Gastroesophageal sphincter (tissue), 4 donors: Measurements from ENCODE around the gene MET. TPM values are rescaled to one million over a fixed set of nuclear protein-coding genes. Genes with fewer than 3 reads are reported as not detected.
"Not testable (repeated sequence)": the region's sequence is repeated elsewhere in the genome, so short reads cannot be mapped to it uniquely, and the experiment has no call there.

Experiments
- ATAC-seq: fragments of 150-250 bp; one replicate; pipeline ENCODE4 v1.9.1; 2016; ENCODE audit warnings: mild to moderate bottlenecking, moderate library complexity
- H3K27ac ChIP-seq, 4 donors: fragments of 200-600 bp; sonication (generic) in 3 of 4; 1 replicate in 3 of 4; 2 replicates in 1 of 4; pipeline ENCODE4 v1.5.1; 2016 to 2019
- H3K27me3 ChIP-seq: fragments of 200-600 bp; sonication (generic); one replicate; pipeline ENCODE4 v1.5.1; 2019
- H3K36me3 ChIP-seq, 2 donors: fragments of 200-600 bp; sonication (generic); one replicate each; pipeline ENCODE4 v1.5.1; 2019; ENCODE audit warnings: control low read depth in 1 of 2
- H3K4me1 ChIP-seq, 3 donors: fragments of 200-600 bp; sonication (generic); 1 replicate in 2 of 3; 2 replicates in 1 of 3; pipeline ENCODE4 v1.5.1; 2016 to 2019; ENCODE audit warnings: control low read depth in 2 of 3
- H3K4me3 ChIP-seq, 2 donors: fragments of 200-600 bp; sonication (generic); one replicate each; pipeline ENCODE4 v1.5.1; 2019; ENCODE audit warnings: mild to moderate bottlenecking in 1 of 2, moderate library complexity in 1 of 2
- H3K9me3 ChIP-seq, 3 donors: fragments of 200-600 bp; sonication (generic); one replicate each; pipeline ENCODE4 v1.5.1; 2017 to 2019; ENCODE audit warnings: control low read depth in 2 of 3
- EP300 ChIP-seq: sonication (generic); formaldehyde crosslinking; IDR thresholded peaks from one replicate; pipeline ENCODE4 v1.6.1; 2017; ENCODE audit warnings: antibody characterized with exemption, mild to moderate bottlenecking
- POLR2A ChIP-seq, 2 donors: fragments of 450-650 bp; IDR thresholded peaks; one replicate each; pipeline ENCODE4 v1.6.1; 2017; ENCODE audit warnings: antibody characterized with exemption in 2 of 2, mild to moderate bottlenecking in 2 of 2, moderate library complexity in 1 of 2
- POLR2AphosphoS5 ChIP-seq: sonication (generic); formaldehyde crosslinking; IDR thresholded peaks from one replicate; pipeline ENCODE4 v1.6.1; 2017; ENCODE audit warnings: antibody characterized with exemption
- WGBS, 2 donors: methylation state at CpG; one replicate each; pipeline ENCODE4 v1.1.5; 2018; ENCODE audit warnings: low coverage in 1 of 2; 5-methylcytosine and 5-hydroxymethylcytosine counted together
- total RNA-seq, 4 donors: library from RNA; depleted of rRNA; stranded (reverse); fragments of >200 nt; gene quantifications; one replicate each; pipeline ENCODE4 v1.1.0, GENCODE V29; 2016
- TF ChIP-seq, protein P1 (sequence below), 4 experiments: fragments of 200-600 bp in 2 of 4; fragments of 450-650 bp in 2 of 4; sonication (generic) in 1 of 4; IDR thresholded peaks; one replicate each; pipeline ENCODE4 v1.5.1; 2017 to 2019; ENCODE audit warnings: antibody characterized with exemption in 4 of 4, mild to moderate bottlenecking in 2 of 4, moderate library complexity in 2 of 4

The MET gene
- total RNA-seq, 4 donors from 2014 or later = 5.8 to 27.2 (median 21.3) TPM

DNA sequence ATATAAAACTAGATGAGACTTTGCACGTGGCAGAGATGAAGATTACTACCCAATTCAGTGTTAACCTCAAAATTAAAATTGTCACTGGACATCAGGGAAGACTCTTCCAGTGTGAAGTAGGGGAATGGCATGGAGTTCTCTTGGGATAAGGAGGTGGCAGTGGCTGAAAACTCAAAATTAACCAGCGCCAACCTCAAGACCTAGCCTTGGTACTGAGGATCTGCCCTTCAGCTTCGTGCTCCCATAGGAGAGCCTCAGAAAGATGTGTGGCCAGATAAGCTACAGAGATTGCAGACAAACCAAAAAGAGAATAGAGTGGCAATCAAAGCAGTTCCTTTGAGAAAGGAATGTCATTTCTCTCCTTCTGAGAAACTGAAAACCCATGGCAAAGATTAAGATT is 143.0 kb downstream of the MET start:
- H3K4me3 ChIP-seq = no peak overlapping the region
- no peaks in the 10 kb centered on the region for H3K27me3 ChIP-seq
- TF ChIP-seq, protein P1, sequence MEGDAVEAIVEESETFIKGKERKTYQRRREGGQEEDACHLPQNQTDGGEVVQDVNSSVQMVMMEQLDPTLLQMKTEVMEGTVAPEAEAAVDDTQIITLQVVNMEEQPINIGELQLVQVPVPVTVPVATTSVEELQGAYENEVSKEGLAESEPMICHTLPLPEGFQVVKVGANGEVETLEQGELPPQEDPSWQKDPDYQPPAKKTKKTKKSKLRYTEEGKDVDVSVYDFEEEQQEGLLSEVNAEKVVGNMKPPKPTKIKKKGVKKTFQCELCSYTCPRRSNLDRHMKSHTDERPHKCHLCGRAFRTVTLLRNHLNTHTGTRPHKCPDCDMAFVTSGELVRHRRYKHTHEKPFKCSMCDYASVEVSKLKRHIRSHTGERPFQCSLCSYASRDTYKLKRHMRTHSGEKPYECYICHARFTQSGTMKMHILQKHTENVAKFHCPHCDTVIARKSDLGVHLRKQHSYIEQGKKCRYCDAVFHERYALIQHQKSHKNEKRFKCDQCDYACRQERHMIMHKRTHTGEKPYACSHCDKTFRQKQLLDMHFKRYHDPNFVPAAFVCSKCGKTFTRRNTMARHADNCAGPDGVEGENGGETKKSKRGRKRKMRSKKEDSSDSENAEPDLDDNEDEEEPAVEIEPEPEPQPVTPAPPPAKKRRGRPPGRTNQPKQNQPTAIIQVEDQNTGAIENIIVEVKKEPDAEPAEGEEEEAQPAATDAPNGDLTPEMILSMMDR (IDR thresholded peaks at IDR 0.05) = no peak
- no peak for TF ChIP-seq POLR2AphosphoS5
- no peak for TF ChIP-seq EP300
- no peak for TF ChIP-seq POLR2A (IDR thresholded peaks at IDR 0.05)
- H3K36me3 ChIP-seq = no peaks in the 10 kb centered on the region
- no peak overlapping the region for H3K27ac ChIP-seq
- ATAC-seq = no peak
- no peaks in the 10 kb centered on the region for H3K9me3 ChIP-seq
- WGBS, 2 donors = 73 to 82% methylated on average over 3 of the region's 3 CpGs
- H3K4me1 ChIP-seq = no peaks in the 10 kb centered on the region

DNA sequence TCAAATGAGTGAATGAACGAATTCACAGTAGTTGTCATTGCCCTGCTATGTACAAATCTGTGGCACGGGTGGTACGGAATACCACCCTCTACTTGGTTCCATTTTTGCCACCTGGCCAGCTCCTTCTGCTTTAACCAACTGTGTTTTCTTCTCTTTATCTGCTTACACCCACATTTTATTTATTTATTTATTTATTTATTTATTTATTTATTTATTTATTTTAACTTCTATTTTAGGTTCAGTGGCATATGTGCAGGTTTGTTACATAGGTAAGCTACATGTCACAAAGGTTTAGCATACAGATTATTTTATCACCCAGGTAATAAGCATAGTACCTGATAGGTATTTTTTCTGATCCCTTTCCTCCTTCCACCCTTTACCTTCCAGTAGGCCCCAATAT is 148.2 kb downstream of the MET start:
- Histone ChIP-seq H3K4me1 (no peaks in the 10 kb centered on the region), H3K36me3 (no peaks in the 10 kb centered on the region), H3K27me3 (no peaks in the 10 kb centered on the region), H3K27ac (no peak overlapping the region), H3K4me3 (no peak overlapping the region), H3K9me3 (no peaks in the 10 kb centered on the region)
- no peak for TF ChIP-seq EP300
- TF ChIP-seq, protein P1 (IDR thresholded peaks at IDR 0.05) = no peak
- no peak for TF ChIP-seq POLR2A (IDR thresholded peaks at IDR 0.05)
- TF ChIP-seq POLR2AphosphoS5 = no peak
- ATAC-seq = no peak
- 88 to 95% methylated on average over 1 to 3 of the region's 3 CpGs for WGBS, 2 donors

DNA sequence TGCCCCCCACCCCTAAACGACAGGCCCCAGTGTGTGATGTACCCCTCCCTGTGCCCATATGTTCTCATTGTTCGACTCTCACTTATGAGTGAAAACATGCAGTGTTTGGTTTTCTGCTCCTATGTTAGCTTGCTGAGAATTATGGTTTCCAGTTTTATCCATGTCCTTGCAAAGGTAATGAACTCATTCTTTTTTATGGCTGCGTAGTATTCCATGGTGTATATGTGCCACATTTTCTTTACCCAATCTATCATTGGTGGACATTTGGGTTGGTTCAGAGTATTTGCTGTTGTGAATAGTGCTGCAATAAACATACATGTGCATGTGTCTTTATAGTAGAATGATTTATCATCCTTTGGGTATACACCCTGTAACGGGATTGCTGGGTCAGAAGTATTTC is 149.7 kb downstream of the MET start:
- H3K27me3 ChIP-seq, H3K9me3 ChIP-seq, H3K4me3 ChIP-seq, H3K4me1 ChIP-seq, H3K27ac ChIP-seq, H3K36me3 ChIP-seq, ATAC-seq: not testable (repeated sequence)
- WGBS, 2 donors = 91 to 100% methylated on average over 3 to 4 of the region's 4 CpGs

DNA sequence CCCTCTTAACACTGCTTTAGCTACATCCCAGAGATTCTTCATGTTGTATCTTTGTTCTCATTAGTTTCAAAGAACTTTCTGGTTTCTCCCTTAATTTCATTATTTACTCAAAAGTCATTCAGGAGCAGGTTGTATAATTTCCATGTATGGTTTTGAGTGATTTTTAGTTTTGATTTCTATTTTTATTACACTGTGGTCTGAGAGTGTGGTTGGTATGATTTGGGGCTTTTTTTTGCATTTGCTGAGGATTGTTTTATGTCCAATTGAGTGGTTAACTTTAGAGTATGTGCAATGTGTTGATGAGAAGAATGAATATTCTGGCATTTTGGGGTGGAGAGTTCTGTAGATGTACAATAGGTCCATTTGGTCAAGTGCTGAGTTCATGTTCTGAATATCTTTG is 152.5 kb downstream of the MET start:
- Histone ChIP-seq H3K4me1 (no peaks in the 10 kb centered on the region), H3K4me3 (no peak overlapping the region), H3K27me3 (no peaks in the 10 kb centered on the region), H3K27ac (no peak overlapping the region), H3K36me3 (no peaks in the 10 kb centered on the region), H3K9me3 (no peaks in the 10 kb centered on the region)
- no peak for ATAC-seq
- TF ChIP-seq EP300 (no peak), POLR2AphosphoS5 (no peak), POLR2A (IDR thresholded peaks at IDR 0.05) (no peak)
- TF ChIP-seq, protein P1 (IDR thresholded peaks at IDR 0.05) = no peak

DNA sequence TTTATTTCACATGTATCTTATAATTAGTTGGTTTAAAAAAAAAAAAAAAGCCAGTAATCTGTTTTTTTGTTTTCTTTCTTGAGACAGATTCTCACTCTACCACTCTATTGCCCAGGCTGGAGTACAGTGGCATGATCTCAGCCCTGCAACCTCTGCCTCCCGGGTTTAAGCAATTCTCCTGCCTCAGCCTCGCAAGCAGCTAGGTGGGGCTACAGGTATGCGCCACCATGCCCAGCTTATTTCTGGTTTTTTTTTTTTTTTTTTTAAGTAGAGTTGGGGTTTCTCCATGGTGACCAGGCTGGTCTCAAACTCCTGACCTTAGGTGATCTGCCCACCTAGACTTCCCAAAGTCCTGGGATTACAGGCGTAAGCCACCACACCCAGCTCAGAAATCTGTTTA is 156.3 kb downstream of the MET start:
- TF ChIP-seq POLR2A (IDR thresholded peaks at IDR 0.05) (no peak), POLR2AphosphoS5 (no peak), EP300 (no peak)
- WGBS, 2 donors = 84 to 95% methylated on average over 3 of the region's 4 CpGs
- no peak for ATAC-seq
- Histone ChIP-seq H3K4me3 (no peak overlapping the region), H3K9me3 (no peaks in the 10 kb centered on the region), H3K36me3 (no peaks in the 10 kb centered on the region), H3K27ac (no peak overlapping the region), H3K4me1 (no peaks in the 10 kb centered on the region), H3K27me3 (no peaks in the 10 kb centered on the region)

DNA sequence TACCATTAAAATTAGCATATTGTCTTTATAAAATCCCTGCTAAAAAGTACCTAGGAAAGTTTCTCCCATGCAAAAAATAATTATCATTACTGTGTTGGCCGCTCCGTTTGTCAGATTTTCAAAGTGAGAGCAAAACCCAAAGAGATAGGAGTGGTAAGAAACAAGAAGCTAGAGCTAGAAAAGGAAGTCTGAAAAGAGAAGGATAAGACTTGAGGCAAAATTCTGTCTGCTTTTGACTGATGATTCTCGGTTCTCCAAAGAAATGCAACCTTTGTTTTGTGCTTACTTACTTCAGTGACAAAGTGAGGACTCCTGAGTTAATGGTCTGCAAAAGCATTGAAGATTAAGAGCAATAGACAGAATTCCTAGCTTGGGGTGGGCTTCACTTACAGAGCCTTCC is 157.0 kb downstream of the MET start:
- no peak for ATAC-seq
- H3K27me3 ChIP-seq = no peaks in the 10 kb centered on the region
- H3K4me3 ChIP-seq = no peak overlapping the region
- H3K4me1 ChIP-seq = no peaks in the 10 kb centered on the region
- H3K27ac ChIP-seq = no peak overlapping the region
- H3K36me3 ChIP-seq = no peaks in the 10 kb centered on the region
- WGBS, 2 donors = 81 to 92% methylated on average over 1 to 3 of the region's 3 CpGs
- TF ChIP-seq EP300 (no peak), POLR2AphosphoS5 (no peak), POLR2A (IDR thresholded peaks at IDR 0.05) (no peak)
- TF ChIP-seq, protein P1 (IDR thresholded peaks at IDR 0.05) = no peak
- H3K9me3 ChIP-seq = no peaks in the 10 kb centered on the region
